GF-D8 (cell line): ENCODE measurements around the gene TRAM2.

Experiments
- DNase-seq: peaks from one replicate; lab custom pipeline; 2025; lab: John Stamatoyannopoulos, UW

TRAM2 gene

GRCh38 chr6:52594221-52594620 is 17.4 kb upstream of the TRAM2 start:
- no peak for DNase-seq

GRCh38 chr6:52591832-52592231 is 15.0 kb upstream of the TRAM2 start:
- DNase-seq = no peak

GRCh38 chr6:52590152-52590891 is 13.5 kb upstream of the TRAM2 start:
- DNase-seq = no peak

GRCh38 chr6:52588710-52589091 is 11.8 kb upstream of the TRAM2 start:
- DNase-seq = no peak

GRCh38 chr6:52588087-52588709 is 11.3 kb upstream of the TRAM2 start:
- no peak for DNase-seq

GRCh38 chr6:52587001-52587400 is 10.1 kb upstream of the TRAM2 start:
- no peak for DNase-seq

GRCh38 chr6:52584203-52584602 is 7.3 kb upstream of the TRAM2 start:
- no peak for DNase-seq

GRCh38 chr6:52582996-52583395 is 6.1 kb upstream of the TRAM2 start:
- no peak for DNase-seq

GRCh38 chr6:52582446-52582845 is 5.6 kb upstream of the TRAM2 start:
- DNase-seq = no peak

- DNase-seq = no peak
Measured at GRCh38 chr6:52580905-52581304, 4.0 kb upstream of the TRAM2 start.

GRCh38 chr6:52579006-52579660 is 2.3 kb upstream of the TRAM2 start:
- DNase-seq = no peak

- DNase-seq = peak; percentile 43
Measured at GRCh38 chr6:52577778-52578463, 1.1 kb upstream of the TRAM2 start.

GRCh38 chr6:52576392-52577021 is 353 bp downstream of the TRAM2 start:
- DNase-seq = peak; percentile 21

- no peak for DNase-seq
Measured at GRCh38 chr6:52576054-52576391, 837 bp downstream of the TRAM2 start.

- DNase-seq = no peak
Measured at GRCh38 chr6:52575502-52575892, 1.4 kb downstream of the TRAM2 start.

GRCh38 chr6:52574709-52575501 is 2.0 kb downstream of the TRAM2 start:
- peak; percentile 30 for DNase-seq

GRCh38 chr6:52573295-52573694 is 3.6 kb downstream of the TRAM2 start:
- no peak for DNase-seq

GRCh38 chr6:52572536-52572935 is 4.3 kb downstream of the TRAM2 start:
- no peak for DNase-seq

GRCh38 chr6:52571099-52571755 is 5.6 kb downstream of the TRAM2 start:
- DNase-seq = no peak

GRCh38 chr6:52570291-52570700 is 6.6 kb downstream of the TRAM2 start:
- no peak for DNase-seq

- no peak for DNase-seq
Measured at GRCh38 chr6:52568320-52568719, 8.5 kb downstream of the TRAM2 start.
